DND-41 (cell line): ENCODE measurements around the gene FMN1.

Experiments used
- CTCF ChIP-seq: IDR thresholded peaks from 2 replicates; pipeline ENCODE4 v1.5.1; 2012; ENCODE audit warnings: borderline replicate concordance, low read length, moderate library complexity, mild to moderate bottlenecking; ENCODE audit not compliant: poor library complexity, severe bottlenecking; ENCODE audit errors: extremely low read depth
- EZH2 ChIP-seq: IDR thresholded peaks from 3 replicates; pipeline ENCODE4 v1.6.1; 2012; ENCODE audit warnings: borderline replicate concordance, low read depth, mild to moderate bottlenecking, moderate library complexity, low read length, inconsistent platforms; ENCODE audit not compliant: severe bottlenecking

DNA sequence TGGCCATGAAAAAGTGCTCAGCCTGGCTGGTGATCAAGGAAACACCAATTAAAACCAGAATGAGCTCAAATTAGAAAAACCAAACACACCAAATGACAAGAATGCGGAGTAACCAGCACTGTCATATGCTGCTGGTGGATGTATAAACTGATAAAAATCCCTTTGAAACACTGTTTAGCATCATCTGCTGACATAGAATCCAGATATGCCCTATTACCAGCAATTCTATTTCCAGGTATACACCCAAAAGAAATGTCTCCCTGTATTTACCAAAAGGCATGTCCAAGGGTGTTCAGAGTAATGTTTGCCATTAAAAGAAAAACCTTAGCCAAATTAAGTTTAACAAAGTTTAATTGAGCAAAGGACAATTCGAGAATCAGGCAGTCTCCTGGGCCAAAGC lies 138.6 kb downstream of the FMN1 start:
- TF ChIP-seq EZH2, result no peak
- no peak for TF ChIP-seq CTCF
